Upper lobe of right lung (tissue), 1 donor: ENCODE results near the gene VIL1. TPM values are rescaled to one million over a fixed set of nuclear protein-coding genes. Genes with fewer than 3 reads are reported as not detected.

Source experiments
- ATAC-seq: fragments of 200-7000 bp; cut with Tn5 transposase; one replicate; pipeline ENCODE4 v1.9.1; 2020; ENCODE audit warnings: mild to moderate bottlenecking, moderate library complexity
- DNase-seq: peaks from one replicate; pipeline ENCODE4 v3.0.0-alpha.2; 2020
- H3K27ac ChIP-seq: fragments of 200-600 bp; one replicate; pipeline ENCODE4 v1.8.0; 2022
- H3K27me3 ChIP-seq: fragments of 200-600 bp; one replicate; pipeline ENCODE4 v1.8.0; 2022; ENCODE audit warnings: mild to moderate bottlenecking
- H3K36me3 ChIP-seq: fragments of 200-600 bp; one replicate; pipeline ENCODE4 v1.8.0; 2022
- H3K4me1 ChIP-seq: fragments of 200-600 bp; one replicate; pipeline ENCODE4 v1.8.0; 2022
- H3K4me3 ChIP-seq: fragments of 200-600 bp; one replicate; pipeline ENCODE4 v1.8.0; 2022; ENCODE audit warnings: mild to moderate bottlenecking
- H3K9me3 ChIP-seq: fragments of 200-600 bp; one replicate; pipeline ENCODE4 v1.8.0; 2022
- CTCF ChIP-seq: fragments of 200-600 bp; IDR thresholded peaks from one replicate; pipeline ENCODE4 v1.8.0; 2022; ENCODE audit warnings: antibody characterized with exemption
- intact Hi-C: fragments of 100-400 bp; cut with DNase I; formaldehyde crosslinking; loops from one replicate; pipeline ENCODE4 v1.11.0; 2022
- total RNA-seq: library from RNA; stranded (reverse); fragmentation: NEBNext Ultra II Directional; extraction: Animal tissue kit (Norgen Biotek cat#: 25700); gene quantifications from one replicate; pipeline ENCODE4 v1.2.1, GENCODE V29; 2021
- donor health status: DM: no; HTN: yes; CAD: no; lungs with severe emphysema.

Gene VIL1
- total RNA-seq, 1 donor from 2014 or later, result not detected

GRCh38 chr2:218471036-218471435 lies 52.1 kb downstream of the VIL1 start:
- Histone ChIP-seq H3K4me3 (no peak overlapping the region), H3K27ac (no peak overlapping the region), H3K27me3 (no peaks in the 10 kb centered on the region), H3K36me3 (peaks cover 35% of the 10 kb centered on the region), H3K9me3 (no peaks in the 10 kb centered on the region), H3K4me1 (no peaks in the 10 kb centered on the region)
- intact Hi-C loops, result no loop called here
- no peak for TF ChIP-seq CTCF
- ATAC-seq (no peak), DNase-seq (no peak)

GRCh38 chr2:218471982-218472381 lies 53.1 kb downstream of the VIL1 start:
- peaks cover 38% of the 10 kb centered on the region for H3K36me3 ChIP-seq
- ATAC-seq, result peak; percentile 73
- intact Hi-C loops, result no loop called here

DNA sequence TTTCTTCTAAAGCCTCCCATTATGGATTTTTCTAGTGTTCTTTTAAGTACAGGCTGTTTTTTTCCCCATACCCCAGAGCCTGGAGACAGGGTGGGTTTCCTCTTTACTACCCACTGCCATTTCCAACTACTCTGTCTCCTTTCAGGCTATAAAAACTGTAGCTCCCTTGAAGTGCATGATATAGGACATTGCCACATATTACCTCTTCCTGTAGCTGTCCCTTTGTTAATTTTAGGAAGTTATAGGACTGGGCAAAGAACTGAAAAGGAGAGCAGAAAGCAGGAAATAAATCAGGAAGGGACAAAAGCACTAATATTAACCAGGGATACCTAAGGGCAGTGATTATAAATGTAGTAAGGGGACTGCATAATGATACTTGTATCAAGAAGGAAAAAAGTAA lies 54.1 kb downstream of the VIL1 start:
- no peak for TF ChIP-seq CTCF
- H3K27ac ChIP-seq, result no peak overlapping the region
- peak; percentile 59 for ATAC-seq
- H3K4me1 ChIP-seq, result peaks cover 4% of the 10 kb centered on the region
- no peaks in the 10 kb centered on the region for H3K27me3 ChIP-seq
- no peak for DNase-seq
- no peaks in the 10 kb centered on the region for H3K9me3 ChIP-seq
- H3K36me3 ChIP-seq, result peaks cover 42% of the 10 kb centered on the region
- intact Hi-C loops, result no loop called here
- no peak overlapping the region for H3K4me3 ChIP-seq

More at GRCh38 chr2:218471982-218472381, 53.1 kb downstream of the VIL1 start:
- no peak overlapping the region for H3K27ac ChIP-seq
- H3K4me1 ChIP-seq, result peaks cover 2% of the 10 kb centered on the region
- DNase-seq, result no peak
- H3K4me3 ChIP-seq, result no peak overlapping the region
- no peaks in the 10 kb centered on the region for H3K9me3 ChIP-seq
- no peak for TF ChIP-seq CTCF
- H3K27me3 ChIP-seq, result no peaks in the 10 kb centered on the region

DNA sequence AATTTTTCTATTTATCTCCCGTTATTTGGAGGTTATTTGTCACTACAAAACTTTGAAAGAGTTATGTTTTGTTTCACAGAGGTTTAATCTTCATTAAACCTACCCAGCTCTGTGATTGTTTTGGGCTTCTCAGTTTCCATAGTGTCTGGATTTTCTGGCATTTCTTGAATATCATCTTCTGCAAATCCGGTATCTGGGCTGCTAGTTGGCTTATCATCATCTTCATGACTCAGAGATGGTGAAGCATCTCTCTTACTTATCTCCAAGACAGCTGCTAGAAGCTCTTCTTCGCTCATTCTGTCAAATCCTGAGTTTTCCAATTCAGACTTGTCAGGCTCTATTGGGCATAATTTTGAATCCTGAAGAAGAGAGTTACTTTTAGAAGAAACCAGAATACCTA lies 55.6 kb downstream of the VIL1 start:
- no peaks in the 10 kb centered on the region for H3K27me3 ChIP-seq
- no peak overlapping the region for H3K27ac ChIP-seq
- H3K4me1 ChIP-seq, result peaks cover 4% of the 10 kb centered on the region
- DNase-seq (no peak), ATAC-seq (no peak)
- H3K4me3 ChIP-seq, result no peak overlapping the region
- no peak for TF ChIP-seq CTCF
- H3K36me3 ChIP-seq, result peaks cover 48% of the 10 kb centered on the region
- no peaks in the 10 kb centered on the region for H3K9me3 ChIP-seq
- intact Hi-C loops, result no loop called here

DNA sequence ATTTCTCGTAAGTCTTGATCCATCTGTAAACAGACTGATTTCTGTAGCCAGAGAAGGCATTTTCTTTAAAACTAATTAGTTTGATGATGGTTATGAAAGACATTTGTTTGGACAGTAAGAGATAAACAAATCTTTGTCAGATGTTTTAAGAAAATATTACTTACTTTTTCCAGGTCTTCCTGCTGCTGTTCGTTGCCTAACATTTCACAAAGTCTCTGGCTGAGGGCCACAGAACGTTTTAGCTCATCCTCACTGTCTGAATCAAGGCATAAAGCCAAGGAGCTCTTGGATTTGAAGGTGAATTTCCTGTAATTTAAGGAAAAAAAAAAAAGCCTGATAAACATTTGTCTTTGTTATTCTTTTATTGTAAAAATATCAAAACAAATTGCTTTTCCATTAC lies 57.8 kb downstream of the VIL1 start:
- DNase-seq (no peak), ATAC-seq (no peak)
- Histone ChIP-seq H3K4me3 (no peak overlapping the region), H3K27me3 (no peaks in the 10 kb centered on the region), H3K36me3 (peaks cover 59% of the 10 kb centered on the region), H3K4me1 (peaks cover 4% of the 10 kb centered on the region), H3K27ac (no peak overlapping the region), H3K9me3 (no peaks in the 10 kb centered on the region)
- no peak for TF ChIP-seq CTCF
- intact Hi-C loops, result no loop called here

DNA sequence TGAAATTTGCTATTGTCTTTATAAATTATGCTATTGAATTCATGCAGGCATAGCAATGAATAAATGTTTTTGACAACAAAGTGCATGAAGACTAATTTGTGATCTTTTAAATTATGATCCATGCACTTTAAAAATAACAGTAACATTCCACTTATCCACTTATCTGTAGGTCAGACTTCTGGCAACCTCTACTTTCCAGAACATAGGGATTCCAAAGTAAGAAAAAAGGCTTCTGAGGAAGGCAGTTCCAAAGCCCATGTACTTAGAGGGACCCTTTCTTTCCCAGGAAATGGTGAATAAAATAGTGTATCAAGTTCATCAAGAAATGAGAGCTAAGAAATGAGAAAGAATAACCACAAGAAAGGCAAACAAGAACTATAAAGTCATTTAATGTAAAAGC lies 58.3 kb downstream of the VIL1 start:
- intact Hi-C loops, result no loop called here
- DNase-seq (no peak), ATAC-seq (no peak)
- Histone ChIP-seq H3K4me3 (no peak overlapping the region), H3K27me3 (no peaks in the 10 kb centered on the region), H3K4me1 (peaks cover 4% of the 10 kb centered on the region), H3K9me3 (no peaks in the 10 kb centered on the region), H3K27ac (no peak overlapping the region), H3K36me3 (peaks cover 60% of the 10 kb centered on the region)
- TF ChIP-seq CTCF, result no peak
